NCI-H146 treated with DMSO at 0.1 percent for 48 hours (cell line): ENCODE measurements around the gene CABCOCO1.
A peak's percentile ranks its signal among the peaks of the same experiment; 100 is the strongest.
"Not testable (repeated sequence)": the region's sequence is repeated elsewhere in the genome, so short reads cannot be mapped to it uniquely, and the experiment has no call there.

ENCODE experiments used
- DNase-seq: peaks from one replicate; lab custom pipeline; 2025; ENCODE audit not compliant: unreplicated experiment; lab: John Stamatoyannopoulos, UW

CABCOCO1 gene

DNA sequence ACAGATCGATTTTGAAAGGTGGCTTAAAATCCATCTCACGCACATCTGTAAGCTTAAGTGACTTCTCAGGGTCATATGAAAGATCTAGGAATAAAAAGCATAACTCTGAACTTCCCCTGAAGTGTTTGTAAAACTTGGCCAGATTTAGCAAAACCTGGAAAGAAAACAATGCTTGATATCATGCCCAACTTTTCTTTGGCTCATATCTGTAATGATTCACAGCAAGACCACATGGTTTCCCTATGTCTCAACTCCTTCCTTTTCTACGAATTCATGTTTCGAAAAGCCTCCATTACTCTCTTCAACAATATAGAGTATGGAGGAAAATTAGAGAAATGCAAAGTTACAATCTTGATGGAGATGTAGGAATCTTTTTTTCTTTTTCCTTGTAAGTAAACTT is 20.1 kb upstream of the CABCOCO1 start:
- no peak for DNase-seq

- DNase-seq, result peak; percentile 75
Observed at GRCh38 chr10:61643316-61643751, 19.4 kb upstream of the CABCOCO1 start.

DNA sequence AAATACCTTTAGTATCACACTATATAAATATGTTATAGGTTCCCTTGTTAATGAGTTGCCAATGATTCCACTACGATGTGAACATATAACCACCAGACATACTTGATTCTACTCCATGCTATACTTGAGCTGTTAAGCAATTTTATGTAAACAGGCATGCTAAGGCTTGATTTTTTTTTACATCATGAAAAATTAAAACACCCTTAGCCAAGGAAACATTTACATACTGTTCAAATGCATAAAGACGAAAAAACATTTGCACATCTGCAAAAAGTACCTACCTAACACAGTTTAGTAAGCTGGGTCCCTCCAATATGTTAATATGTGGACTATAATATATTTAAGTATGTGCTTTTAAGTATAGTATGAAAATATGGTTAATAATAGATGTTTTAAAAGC is 9.0 kb upstream of the CABCOCO1 start:
- DNase-seq, result no peak

- DNase-seq, result no peak
Observed at GRCh38 chr10:61655335-61655851, 7.3 kb upstream of the CABCOCO1 start.

DNA sequence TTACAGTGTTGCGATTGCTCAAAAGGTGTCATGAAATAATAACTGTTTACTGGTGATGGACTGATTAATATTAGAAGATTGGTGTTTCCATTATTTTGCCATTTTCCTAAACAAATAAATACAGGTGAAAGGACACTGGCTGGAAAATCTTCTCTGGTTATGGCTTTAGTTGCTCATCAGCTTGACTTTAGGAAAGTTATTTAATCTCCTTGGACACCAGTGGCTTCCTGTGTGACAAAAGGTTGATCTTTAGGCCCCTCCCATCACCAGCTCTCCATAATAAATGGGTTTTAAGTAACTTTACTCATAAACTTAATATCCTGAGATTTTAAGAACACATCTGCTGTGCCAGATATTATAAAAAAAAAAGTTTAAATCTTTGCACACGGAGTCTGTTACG is 737 bp downstream of the CABCOCO1 start:
- DNase-seq, result no peak

- no peak for DNase-seq
Observed at GRCh38 chr10:61664985-61665384, 2.3 kb downstream of the CABCOCO1 start.

- DNase-seq, result no peak
Observed at GRCh38 chr10:61669161-61669725, 6.5 kb downstream of the CABCOCO1 start.

DNA sequence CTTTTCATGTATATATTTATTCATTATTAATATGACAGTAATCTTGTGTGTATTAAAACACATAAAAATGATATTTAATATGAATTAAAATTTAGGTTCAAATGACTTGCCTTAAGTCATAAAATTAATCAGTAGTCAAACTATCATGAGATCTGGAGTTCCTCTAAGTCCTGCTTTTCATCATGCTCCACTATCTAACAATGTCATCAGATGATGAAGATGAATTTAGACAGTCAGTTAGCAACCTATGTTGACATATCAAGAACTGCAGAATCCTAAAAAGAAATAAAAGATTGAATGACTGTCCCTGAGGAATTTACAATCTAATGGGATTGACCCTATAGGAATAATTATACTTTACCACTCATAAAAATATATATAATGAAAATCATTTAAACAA is 7.1 kb downstream of the CABCOCO1 start:
- no peak for DNase-seq

DNA sequence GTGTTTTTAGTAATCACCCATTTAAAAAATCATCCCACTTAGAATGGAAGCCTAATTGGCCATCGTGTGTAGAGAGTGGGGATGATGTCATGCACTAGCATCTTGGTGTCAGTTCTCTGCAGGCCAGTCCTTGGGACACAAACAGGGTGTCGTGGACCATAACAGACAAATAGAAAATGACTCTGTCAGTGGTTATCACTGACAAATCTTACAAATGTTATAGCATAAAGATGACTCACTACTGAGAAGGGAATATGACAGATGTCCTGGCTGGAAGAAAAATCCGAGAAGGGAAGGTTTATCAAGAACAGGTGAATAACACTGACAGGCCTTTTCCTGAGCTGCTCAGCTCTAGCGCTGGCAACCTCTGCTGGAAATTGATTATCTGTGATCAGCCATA is 10.6 kb downstream of the CABCOCO1 start:
- DNase-seq, result no peak

- DNase-seq, result no peak
Observed at GRCh38 chr10:61682323-61682722, 19.6 kb downstream of the CABCOCO1 start.

- DNase-seq, result no peak
Observed at GRCh38 chr10:61683319-61683718, 20.6 kb downstream of the CABCOCO1 start.

- DNase-seq, result no peak
Observed at GRCh38 chr10:61684894-61685507, 22.3 kb downstream of the CABCOCO1 start.

DNA sequence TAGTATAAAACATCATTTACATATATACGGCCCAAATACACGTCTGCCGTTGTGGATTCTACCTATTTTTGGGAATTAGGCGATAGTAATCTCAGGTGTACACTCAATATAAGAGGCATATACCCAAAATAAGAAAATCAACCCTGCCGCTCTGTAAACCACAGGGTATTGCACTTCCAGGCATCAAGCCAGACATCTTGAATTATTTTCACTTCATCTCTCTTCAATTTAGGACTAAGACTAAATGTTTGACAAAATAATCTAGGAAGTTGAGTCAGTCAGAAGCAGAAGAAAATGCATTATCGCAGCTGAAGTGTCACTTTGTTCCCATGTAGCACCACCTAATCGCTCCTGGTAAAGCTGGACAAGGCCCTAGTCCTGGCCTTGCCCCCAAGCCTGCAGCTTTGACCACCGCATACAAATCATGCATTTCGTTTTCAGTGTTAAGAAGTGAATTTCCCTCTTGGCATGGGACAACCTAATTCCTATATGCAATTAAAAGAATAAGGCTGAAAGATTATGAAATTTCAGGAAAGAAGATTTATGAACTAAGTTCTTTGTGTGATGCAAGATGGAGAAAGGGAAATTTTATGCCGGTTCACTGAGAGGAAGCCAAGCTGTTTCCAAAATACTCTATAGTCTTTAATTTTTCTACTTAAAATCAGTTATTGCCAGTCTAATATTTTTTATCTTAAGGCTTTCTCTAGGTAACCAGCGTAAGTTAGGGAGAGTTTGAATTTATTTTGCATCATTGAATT is 26.0 kb downstream of the CABCOCO1 start:
- DNase-seq, result no peak

DNA sequence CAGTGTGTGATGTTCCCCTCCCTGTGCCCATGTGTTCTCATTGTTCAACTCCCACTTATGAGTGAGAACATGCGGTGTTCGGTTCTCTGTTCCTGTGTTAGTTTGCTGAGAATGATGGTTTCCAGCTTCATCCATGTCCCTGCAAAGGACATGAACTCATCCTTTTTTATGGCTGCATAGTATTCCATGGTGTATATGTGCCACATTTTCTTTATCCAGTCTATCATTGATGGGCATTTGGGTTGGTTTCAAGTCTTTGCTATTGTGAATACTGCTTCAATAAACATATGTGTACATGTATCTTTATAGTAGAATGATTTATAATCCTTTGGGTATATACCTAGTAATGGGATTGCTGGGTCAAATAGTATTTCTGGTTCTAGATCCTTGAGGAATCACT is 28.9 kb downstream of the CABCOCO1 start:
- DNase-seq, result not testable (repeated sequence)

DNA sequence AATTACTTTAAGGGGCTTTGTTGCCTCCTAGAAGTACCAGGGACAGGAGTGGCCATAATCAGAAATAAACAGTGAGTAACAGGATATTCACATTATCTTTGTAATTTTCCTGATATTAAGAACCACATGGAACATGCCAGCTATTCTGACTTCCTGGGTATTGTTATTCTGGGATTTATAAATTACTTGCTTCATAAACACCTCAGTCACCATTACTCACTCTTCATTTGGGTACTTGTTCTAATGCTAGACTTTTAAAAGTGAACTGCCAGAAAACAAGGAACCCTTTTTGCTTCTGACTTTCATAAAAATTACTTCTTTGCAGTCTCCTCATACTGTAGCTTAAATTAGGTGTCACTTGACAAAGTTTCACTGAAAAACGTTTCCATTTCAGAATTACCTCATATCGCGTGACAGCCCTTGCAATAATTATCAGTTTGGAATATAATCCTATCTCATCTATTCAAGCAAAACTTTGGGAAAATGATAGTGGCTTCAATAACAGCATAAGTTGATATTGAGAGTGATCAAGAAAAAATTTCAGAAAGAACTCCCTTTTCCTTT is 29.8 kb downstream of the CABCOCO1 start:
- no peak for DNase-seq

GRCh38 chr10:61698968-61699655 is 36.4 kb downstream of the CABCOCO1 start:
- DNase-seq, result no peak

DNA sequence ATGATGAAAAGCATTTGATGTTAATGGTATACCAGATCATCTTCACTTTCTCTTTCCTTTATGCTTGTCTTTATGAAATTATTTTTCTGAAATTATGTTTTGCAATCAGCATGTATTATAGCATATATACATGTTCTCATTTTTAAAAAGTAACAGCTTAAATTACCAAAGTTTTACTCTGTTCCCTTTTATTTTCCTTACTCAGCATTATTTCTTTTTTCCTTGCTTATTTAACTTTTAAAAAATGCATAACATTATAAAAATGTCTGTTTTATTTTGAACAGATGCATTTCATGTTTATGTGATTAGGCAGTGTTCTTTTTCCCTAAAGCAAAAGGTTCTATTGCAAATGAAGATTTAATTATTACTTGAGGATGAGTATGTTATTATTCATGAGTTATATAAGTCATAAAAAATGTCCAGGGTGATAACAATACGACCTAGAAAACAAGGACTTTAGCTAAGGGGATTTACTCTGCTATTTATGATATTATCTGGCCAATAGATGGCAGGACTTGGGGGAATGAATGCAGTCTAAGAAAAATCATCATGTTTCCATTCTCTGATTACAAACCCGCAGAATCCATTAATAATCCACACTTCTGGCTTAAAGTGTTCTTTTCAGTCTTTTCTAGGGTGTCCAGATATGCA is 38.5 kb downstream of the CABCOCO1 start:
- DNase-seq, result no peak

- no peak for DNase-seq
Observed at GRCh38 chr10:61701706-61702105, 39.0 kb downstream of the CABCOCO1 start.

DNA sequence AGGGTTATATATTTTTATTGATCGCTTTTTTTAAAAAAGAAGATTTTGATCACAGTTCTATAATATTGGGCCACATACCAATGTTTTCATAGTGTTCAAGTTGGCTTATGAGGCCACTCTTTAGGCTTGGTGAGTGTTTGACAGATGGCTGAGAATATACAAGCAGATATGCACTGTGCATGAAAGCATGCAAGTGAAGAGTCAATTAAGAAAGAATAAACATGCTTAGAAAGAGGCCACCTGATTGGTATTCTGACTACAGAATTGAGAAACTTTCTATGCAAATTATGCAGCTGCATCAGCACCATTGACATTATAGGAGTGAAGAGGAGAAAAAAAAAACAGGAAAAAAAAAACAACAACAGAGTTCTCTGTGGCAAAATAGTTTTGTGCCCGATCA is 39.9 kb downstream of the CABCOCO1 start:
- DNase-seq, result no peak

GRCh38 chr10:61705022-61705613 is 42.4 kb downstream of the CABCOCO1 start:
- DNase-seq, result no peak
